ENCODE data around the gene FAM240B.

DNA sequence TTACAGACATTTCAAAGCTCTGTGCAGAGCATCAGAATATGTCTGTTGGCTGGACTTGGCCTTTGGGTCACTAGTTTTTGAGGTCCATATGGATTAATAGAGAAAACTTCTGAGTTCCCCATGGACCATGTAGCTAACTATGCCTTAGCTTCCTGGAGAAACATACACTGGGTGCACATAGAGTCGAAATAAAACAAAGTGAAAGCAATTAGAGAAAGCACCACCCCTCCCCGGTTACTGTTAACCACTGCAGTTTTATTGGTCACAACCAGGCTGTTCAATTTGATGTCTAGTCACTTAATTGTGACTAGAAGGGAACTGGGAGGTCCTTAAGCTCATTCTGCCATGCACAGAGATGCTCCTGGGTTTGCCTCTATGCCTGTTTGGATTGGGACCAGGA is 4.2 kb downstream of the FAM240B start:
- TF ChIP-seq POLR2AphosphoS5 (IDR thresholded peaks at IDR 0.05; ENCODE audit: low read depth), result no peak
- TF ChIP-seq, protein P1, sequence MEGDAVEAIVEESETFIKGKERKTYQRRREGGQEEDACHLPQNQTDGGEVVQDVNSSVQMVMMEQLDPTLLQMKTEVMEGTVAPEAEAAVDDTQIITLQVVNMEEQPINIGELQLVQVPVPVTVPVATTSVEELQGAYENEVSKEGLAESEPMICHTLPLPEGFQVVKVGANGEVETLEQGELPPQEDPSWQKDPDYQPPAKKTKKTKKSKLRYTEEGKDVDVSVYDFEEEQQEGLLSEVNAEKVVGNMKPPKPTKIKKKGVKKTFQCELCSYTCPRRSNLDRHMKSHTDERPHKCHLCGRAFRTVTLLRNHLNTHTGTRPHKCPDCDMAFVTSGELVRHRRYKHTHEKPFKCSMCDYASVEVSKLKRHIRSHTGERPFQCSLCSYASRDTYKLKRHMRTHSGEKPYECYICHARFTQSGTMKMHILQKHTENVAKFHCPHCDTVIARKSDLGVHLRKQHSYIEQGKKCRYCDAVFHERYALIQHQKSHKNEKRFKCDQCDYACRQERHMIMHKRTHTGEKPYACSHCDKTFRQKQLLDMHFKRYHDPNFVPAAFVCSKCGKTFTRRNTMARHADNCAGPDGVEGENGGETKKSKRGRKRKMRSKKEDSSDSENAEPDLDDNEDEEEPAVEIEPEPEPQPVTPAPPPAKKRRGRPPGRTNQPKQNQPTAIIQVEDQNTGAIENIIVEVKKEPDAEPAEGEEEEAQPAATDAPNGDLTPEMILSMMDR (conservative IDR thresholded peaks at IDR 0.05; ENCODE audit: low read depth in 2 of 2), result no peak
- no peak for TF ChIP-seq EZH2 (IDR thresholded peaks at IDR 0.05; ENCODE audit: low read depth, unreplicated experiment)
- TF ChIP-seq EZH2phosphoT487 (IDR thresholded peaks at IDR 0.05; ENCODE audit: unreplicated experiment), result no peak
- TF ChIP-seq, protein P2, sequence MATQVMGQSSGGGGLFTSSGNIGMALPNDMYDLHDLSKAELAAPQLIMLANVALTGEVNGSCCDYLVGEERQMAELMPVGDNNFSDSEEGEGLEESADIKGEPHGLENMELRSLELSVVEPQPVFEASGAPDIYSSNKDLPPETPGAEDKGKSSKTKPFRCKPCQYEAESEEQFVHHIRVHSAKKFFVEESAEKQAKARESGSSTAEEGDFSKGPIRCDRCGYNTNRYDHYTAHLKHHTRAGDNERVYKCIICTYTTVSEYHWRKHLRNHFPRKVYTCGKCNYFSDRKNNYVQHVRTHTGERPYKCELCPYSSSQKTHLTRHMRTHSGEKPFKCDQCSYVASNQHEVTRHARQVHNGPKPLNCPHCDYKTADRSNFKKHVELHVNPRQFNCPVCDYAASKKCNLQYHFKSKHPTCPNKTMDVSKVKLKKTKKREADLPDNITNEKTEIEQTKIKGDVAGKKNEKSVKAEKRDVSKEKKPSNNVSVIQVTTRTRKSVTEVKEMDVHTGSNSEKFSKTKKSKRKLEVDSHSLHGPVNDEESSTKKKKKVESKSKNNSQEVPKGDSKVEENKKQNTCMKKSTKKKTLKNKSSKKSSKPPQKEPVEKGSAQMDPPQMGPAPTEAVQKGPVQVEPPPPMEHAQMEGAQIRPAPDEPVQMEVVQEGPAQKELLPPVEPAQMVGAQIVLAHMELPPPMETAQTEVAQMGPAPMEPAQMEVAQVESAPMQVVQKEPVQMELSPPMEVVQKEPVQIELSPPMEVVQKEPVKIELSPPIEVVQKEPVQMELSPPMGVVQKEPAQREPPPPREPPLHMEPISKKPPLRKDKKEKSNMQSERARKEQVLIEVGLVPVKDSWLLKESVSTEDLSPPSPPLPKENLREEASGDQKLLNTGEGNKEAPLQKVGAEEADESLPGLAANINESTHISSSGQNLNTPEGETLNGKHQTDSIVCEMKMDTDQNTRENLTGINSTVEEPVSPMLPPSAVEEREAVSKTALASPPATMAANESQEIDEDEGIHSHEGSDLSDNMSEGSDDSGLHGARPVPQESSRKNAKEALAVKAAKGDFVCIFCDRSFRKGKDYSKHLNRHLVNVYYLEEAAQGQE (IDR thresholded peaks at IDR 0.05; ENCODE audit: unreplicated experiment), result no peak
- TF ChIP-seq JUNB (IDR thresholded peaks at IDR 0.05; ENCODE audit: unreplicated experiment), result no peak
- TF ChIP-seq NANOG (IDR thresholded peaks at IDR 0.05; ENCODE audit: borderline replicate concordance), result no peak
- no peak for TF ChIP-seq ZNF114 (CRISPR knock-in tag; IDR thresholded peaks at IDR 0.05)
- no peak for TF ChIP-seq CREB1 (CRISPR knock-in tag; IDR thresholded peaks at IDR 0.05; ENCODE audit: low read depth)
- TF ChIP-seq, protein P3, sequence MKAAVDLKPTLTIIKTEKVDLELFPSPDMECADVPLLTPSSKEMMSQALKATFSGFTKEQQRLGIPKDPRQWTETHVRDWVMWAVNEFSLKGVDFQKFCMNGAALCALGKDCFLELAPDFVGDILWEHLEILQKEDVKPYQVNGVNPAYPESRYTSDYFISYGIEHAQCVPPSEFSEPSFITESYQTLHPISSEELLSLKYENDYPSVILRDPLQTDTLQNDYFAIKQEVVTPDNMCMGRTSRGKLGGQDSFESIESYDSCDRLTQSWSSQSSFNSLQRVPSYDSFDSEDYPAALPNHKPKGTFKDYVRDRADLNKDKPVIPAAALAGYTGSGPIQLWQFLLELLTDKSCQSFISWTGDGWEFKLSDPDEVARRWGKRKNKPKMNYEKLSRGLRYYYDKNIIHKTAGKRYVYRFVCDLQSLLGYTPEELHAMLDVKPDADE (IDR thresholded peaks at IDR 0.05), result no peak
- no peak for TF ChIP-seq STAT1 (IDR thresholded peaks at IDR 0.05; ENCODE audit: unreplicated experiment)
- no peak for TF ChIP-seq ZNF331 (CRISPR knock-in tag; IDR thresholded peaks at IDR 0.05; ENCODE audit: low read depth)
- TF ChIP-seq, protein P4, sequence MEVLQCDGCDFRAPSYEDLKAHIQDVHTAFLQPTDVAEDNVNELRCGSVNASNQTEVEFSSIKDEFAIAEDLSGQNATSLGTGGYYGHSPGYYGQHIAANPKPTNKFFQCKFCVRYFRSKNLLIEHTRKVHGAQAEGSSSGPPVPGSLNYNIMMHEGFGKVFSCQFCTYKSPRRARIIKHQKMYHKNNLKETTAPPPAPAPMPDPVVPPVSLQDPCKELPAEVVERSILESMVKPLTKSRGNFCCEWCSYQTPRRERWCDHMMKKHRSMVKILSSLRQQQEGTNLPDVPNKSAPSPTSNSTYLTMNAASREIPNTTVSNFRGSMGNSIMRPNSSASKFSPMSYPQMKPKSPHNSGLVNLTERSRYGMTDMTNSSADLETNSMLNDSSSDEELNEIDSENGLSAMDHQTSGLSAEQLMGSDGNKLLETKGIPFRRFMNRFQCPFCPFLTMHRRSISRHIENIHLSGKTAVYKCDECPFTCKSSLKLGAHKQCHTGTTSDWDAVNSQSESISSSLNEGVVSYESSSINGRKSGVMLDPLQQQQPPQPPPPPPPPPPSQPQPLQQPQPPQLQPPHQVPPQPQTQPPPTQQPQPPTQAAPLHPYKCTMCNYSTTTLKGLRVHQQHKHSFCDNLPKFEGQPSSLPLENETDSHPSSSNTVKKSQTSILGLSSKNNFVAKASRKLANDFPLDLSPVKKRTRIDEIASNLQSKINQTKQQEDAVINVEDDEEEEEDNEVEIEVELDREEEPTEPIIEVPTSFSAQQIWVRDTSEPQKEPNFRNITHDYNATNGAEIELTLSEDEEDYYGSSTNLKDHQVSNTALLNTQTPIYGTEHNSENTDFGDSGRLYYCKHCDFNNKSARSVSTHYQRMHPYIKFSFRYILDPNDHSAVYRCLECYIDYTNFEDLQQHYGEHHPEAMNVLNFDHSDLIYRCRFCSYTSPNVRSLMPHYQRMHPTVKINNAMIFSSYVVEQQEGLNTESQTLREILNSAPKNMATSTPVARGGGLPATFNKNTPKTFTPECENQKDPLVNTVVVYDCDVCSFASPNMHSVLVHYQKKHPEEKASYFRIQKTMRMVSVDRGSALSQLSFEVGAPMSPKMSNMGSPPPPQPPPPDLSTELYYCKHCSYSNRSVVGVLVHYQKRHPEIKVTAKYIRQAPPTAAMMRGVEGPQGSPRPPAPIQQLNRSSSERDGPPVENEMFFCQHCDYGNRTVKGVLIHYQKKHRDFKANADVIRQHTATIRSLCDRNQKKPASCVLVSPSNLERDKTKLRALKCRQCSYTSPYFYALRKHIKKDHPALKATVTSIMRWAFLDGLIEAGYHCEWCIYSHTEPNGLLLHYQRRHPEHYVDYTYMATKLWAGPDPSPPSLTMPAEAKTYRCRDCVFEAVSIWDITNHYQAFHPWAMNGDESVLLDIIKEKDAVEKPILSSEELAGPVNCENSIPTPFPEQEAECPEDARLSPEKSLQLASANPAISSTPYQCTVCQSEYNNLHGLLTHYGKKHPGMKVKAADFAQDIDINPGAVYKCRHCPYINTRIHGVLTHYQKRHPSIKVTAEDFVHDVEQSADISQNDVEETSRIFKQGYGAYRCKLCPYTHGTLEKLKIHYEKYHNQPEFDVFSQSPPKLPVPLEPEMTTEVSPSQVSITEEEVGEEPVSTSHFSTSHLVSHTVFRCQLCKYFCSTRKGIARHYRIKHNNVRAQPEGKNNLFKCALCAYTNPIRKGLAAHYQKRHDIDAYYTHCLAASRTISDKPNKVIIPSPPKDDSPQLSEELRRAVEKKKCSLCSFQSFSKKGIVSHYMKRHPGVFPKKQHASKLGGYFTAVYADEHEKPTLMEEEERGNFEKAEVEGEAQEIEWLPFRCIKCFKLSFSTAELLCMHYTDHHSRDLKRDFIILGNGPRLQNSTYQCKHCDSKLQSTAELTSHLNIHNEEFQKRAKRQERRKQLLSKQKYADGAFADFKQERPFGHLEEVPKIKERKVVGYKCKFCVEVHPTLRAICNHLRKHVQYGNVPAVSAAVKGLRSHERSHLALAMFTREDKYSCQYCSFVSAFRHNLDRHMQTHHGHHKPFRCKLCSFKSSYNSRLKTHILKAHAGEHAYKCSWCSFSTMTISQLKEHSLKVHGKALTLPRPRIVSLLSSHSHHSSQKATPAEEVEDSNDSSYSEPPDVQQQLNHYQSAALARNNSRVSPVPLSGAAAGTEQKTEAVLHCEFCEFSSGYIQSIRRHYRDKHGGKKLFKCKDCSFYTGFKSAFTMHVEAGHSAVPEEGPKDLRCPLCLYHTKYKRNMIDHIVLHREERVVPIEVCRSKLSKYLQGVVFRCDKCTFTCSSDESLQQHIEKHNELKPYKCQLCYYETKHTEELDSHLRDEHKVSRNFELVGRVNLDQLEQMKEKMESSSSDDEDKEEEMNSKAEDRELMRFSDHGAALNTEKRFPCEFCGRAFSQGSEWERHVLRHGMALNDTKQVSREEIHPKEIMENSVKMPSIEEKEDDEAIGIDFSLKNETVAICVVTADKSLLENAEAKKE (CRISPR knock-in tag; IDR thresholded peaks at IDR 0.05), result no peak

All from GM23338 (cell line).